ENCODE results near the gene PRDM2.

DNA sequence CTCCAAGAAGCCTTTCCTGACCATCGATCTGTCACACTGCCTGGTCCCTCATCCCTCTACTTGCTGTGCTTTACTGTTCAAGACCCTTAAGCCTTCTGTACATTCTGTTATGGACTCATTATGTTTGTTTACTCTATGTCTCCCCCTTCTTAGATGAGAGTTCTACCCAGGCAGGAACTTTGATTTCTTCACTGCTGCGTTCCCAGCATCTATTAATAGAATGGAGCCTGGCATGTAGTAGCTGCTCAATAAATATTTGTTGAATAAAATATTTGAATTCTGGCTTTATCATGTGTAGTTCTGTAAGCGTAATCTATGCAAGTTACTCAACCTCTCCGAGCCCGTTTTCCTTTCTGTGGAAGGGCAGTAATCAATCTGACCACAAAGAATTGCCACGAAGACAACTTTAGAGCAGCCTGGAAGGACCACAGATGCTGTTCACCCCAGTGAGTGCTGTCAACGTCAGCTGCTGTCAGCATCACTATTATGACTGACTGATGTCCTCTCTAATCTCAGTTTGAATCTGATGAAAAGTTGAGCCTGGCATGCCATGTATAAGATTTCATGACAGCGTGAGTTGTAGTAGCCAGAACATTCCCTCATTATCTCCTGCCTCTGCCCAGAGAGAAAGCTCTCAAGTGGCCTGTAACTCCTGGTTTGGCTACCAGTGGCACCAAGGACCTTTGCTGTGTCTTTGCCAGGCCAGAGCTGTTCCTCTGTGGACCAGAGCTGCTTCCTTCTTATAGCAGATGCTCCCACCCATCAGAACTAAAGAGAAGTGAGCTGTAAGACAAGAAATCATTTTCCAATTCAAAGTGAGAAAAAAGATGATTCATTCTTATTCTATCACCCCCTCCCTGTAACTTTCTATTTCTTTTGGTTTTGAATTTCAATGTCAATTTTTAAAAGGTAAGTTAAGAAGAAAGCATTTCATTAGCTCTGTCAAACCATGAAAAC, 94.5 kb downstream of the PRDM2 start:
- TF ChIP-seq, protein P1, sequence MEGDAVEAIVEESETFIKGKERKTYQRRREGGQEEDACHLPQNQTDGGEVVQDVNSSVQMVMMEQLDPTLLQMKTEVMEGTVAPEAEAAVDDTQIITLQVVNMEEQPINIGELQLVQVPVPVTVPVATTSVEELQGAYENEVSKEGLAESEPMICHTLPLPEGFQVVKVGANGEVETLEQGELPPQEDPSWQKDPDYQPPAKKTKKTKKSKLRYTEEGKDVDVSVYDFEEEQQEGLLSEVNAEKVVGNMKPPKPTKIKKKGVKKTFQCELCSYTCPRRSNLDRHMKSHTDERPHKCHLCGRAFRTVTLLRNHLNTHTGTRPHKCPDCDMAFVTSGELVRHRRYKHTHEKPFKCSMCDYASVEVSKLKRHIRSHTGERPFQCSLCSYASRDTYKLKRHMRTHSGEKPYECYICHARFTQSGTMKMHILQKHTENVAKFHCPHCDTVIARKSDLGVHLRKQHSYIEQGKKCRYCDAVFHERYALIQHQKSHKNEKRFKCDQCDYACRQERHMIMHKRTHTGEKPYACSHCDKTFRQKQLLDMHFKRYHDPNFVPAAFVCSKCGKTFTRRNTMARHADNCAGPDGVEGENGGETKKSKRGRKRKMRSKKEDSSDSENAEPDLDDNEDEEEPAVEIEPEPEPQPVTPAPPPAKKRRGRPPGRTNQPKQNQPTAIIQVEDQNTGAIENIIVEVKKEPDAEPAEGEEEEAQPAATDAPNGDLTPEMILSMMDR (IDR thresholded peaks at IDR 0.05): no peak
- no peak for TF ChIP-seq POLR2A (IDR thresholded peaks at IDR 0.05)
- no peak for TF ChIP-seq EP300 (IDR thresholded peaks at IDR 0.05)

Data from ovary (tissue), 3 donors.